B cell (primary cell): Measurements from ENCODE around the gene CNST. TPM values are rescaled to one million over a fixed set of nuclear protein-coding genes. Genes with fewer than 3 reads are reported as not detected.

Source experiments
- ATAC-seq: fragments of 200-7000 bp; cut with Tn5 transposase; one replicate; pipeline ENCODE4 v1.10.0; 2021; ENCODE audit warnings: low read depth, mild to moderate bottlenecking, moderate number of reproducible peaks, moderate library complexity
- CTCF ChIA-PET: fragments of 350-600 bp; sonication (Branson Sonifier 250); formaldehyde crosslinking; loops from one replicate; lab custom pipeline; 2021; ENCODE audit warnings: antibody characterized with exemption, inconsistent platforms; lab: Charles Lee
- POLR2A ChIA-PET: fragments of 350-600 bp; sonication (Branson Sonifier 250); formaldehyde crosslinking; loops from one replicate; lab custom pipeline; 2021; ENCODE audit warnings: antibody characterized with exemption; lab: Charles Lee
- DNase-seq: peaks from one replicate; pipeline ENCODE4 v3.0.0; 2013
- H2AFZ ChIP-seq: 2 replicates; pipeline ENCODE4 v1.6.1; 2012; ENCODE audit warnings: mild to moderate bottlenecking, low read depth, low read length; ENCODE audit not compliant: insufficient read depth, poor library complexity, severe bottlenecking
- H3K27ac ChIP-seq, 2 donors: 1 replicate in 1 of 2; 2 replicates in 1 of 2; pipeline ENCODE4 v1.5.1; 2012 to 2013; ENCODE audit warnings: low read length in 2 of 2, mild to moderate bottlenecking in 2 of 2, moderate library complexity in 1 of 2
- H3K27me3 ChIP-seq, 4 experiments: fragments of 200-600 bp in 1 of 4; sonication (generic) in 1 of 4; replicated peaks in 1 of 4; 1 replicate in 2 of 4; 2 replicates in 2 of 4; pipeline versions ENCODE4 v1.6.1 to v1.7.0; 2013 to 2016; ENCODE audit warnings: low read length in 3 of 4, mild to moderate bottlenecking in 2 of 4, mixed read lengths in 1 of 4, moderate library complexity in 1 of 4; ENCODE audit not compliant: insufficient read depth in 4 of 4, control insufficient read depth in 3 of 4; ENCODE audit errors: control extremely low read depth in 1 of 4
- H3K36me3 ChIP-seq, 2 experiments: replicated peaks in 1 of 2; 1 replicate in 1 of 2; 2 replicates in 1 of 2; pipeline versions ENCODE4 v1.6.1 to v1.7.1; 2013; ENCODE audit warnings: low read length in 1 of 2; ENCODE audit not compliant: insufficient read depth in 2 of 2, control insufficient read depth in 1 of 2; ENCODE audit errors: control extremely low read depth in 1 of 2, extremely low read depth in 1 of 2
- H3K4me1 ChIP-seq, 2 donors: fragments of 200-600 bp in 1 of 2; sonication (generic) in 1 of 2; 1 replicate in 1 of 2; 2 replicates in 1 of 2; pipeline versions ENCODE4 v1.5.1 to v1.6.1; 2013 to 2017; ENCODE audit warnings: low read length in 2 of 2; ENCODE audit not compliant: control insufficient read depth in 2 of 2, insufficient read depth in 2 of 2
- H3K4me2 ChIP-seq: replicated peaks from 2 replicates; pipeline ENCODE3; 2012; ENCODE audit warnings: mild to moderate bottlenecking, low read depth, low read length; ENCODE audit not compliant: poor library complexity, severe bottlenecking
- H3K4me3 ChIP-seq, 5 experiments: fragments of 200-600 bp in 1 of 5; sonication (generic) in 1 of 5; 1 replicate in 3 of 5; 2 replicates in 2 of 5; pipeline versions ENCODE4 v1.5.1 to v1.7.0; 2011 to 2016; ENCODE audit warnings: low read length in 4 of 5, mild to moderate bottlenecking in 4 of 5, low read depth in 2 of 5, control low read depth in 1 of 5, moderate library complexity in 1 of 5; ENCODE audit not compliant: insufficient read depth in 1 of 5; ENCODE audit errors: control extremely low read depth in 1 of 5, extremely low read depth in 1 of 5
- H3K79me2 ChIP-seq: fragments of 200-600 bp; sonication (generic); one replicate; pipeline ENCODE4 v1.6.0; 2016; ENCODE audit warnings: low read length; ENCODE audit not compliant: control insufficient read depth, insufficient read depth
- H3K9ac ChIP-seq: fragments of 200-600 bp; sonication (generic); 2 replicates; pipeline ENCODE4 v1.6.1; 2017; ENCODE audit warnings: mild to moderate bottlenecking, low read length, moderate library complexity
- H3K9me3 ChIP-seq, 3 donors: one replicate each; pipeline versions ENCODE4 v1.6.1 to v1.7.1; 2013; ENCODE audit warnings: low read length in 2 of 3; ENCODE audit not compliant: control insufficient read depth in 2 of 3, insufficient read depth in 1 of 3; ENCODE audit errors: control extremely low read depth in 1 of 3
- H4K20me1 ChIP-seq: 2 replicates; pipeline ENCODE4 v1.6.0; 2012; ENCODE audit warnings: mild to moderate bottlenecking, low read length; ENCODE audit not compliant: insufficient read depth, control insufficient read depth, poor library complexity, severe bottlenecking
- H3K27ac Mint-ChIP-seq: one replicate; pipeline ENCODE4 v1.8.0; 2021; ENCODE audit warnings: mixed read lengths
- H3K27me3 Mint-ChIP-seq: one replicate; pipeline ENCODE4 v1.8.0; 2021; ENCODE audit warnings: mixed read lengths
- H3K4me1 Mint-ChIP-seq: one replicate; pipeline ENCODE4 v1.8.0; 2021; ENCODE audit warnings: mixed read lengths
- H3K4me3 Mint-ChIP-seq: one replicate; pipeline ENCODE4 v1.8.0; 2021; ENCODE audit warnings: mixed read lengths
- H3K9me3 Mint-ChIP-seq: one replicate; pipeline ENCODE4 v1.8.0; 2022; ENCODE audit warnings: mixed read lengths; ENCODE audit not compliant: insufficient read depth
- EZH2 ChIP-seq: IDR thresholded peaks from 2 replicates; pipeline ENCODE4 v1.6.1; 2012; ENCODE audit warnings: borderline replicate concordance, low read depth, mild to moderate bottlenecking, moderate library complexity, low read length; ENCODE audit not compliant: insufficient read depth, poor library complexity, severe bottlenecking
- WGBS: methylation state at CpG from one replicate; pipeline ENCODE4 v1.1.5; 2013; ENCODE audit warnings: missing lambda C conversion rate; ENCODE audit not compliant: insufficient coverage; 5-methylcytosine and 5-hydroxymethylcytosine counted together
- intact Hi-C: fragments of 100-400 bp; cut with micrococcal nuclease; formaldehyde crosslinking; loops from one replicate; pipeline ENCODE4 v1.10.0; 2022
- polyA plus RNA-seq: library from polyadenylated mRNA; depleted of rRNA; stranded (reverse); fragments of >200 nt; gene quantifications from 2 replicates; pipeline ENCODE4 v1.2.3, GENCODE V29; 2012
- total RNA-seq, 2 donors: library from RNA; stranded (reverse); fragments of 120-200 nt in 1 of 2; gene quantifications; 1 replicate in 1 of 2; 2 replicates in 1 of 2; pipeline versions ENCODE4 v1.2.3 to v1.2.4, GENCODE V29; 2013 to 2022
- TF ChIP-seq, protein P1 (sequence below): fragments of 200-600 bp; IDR thresholded peaks from one replicate; pipeline ENCODE4 v1.8.0; 2022; ENCODE audit warnings: antibody characterized with exemption, mild to moderate bottlenecking

The CNST gene
- total and polyA plus RNA-seq, 2 donors (not counting 1 experiment from before 2014, with no cell fraction given) = 26.9 to 54.0 TPM

DNA sequence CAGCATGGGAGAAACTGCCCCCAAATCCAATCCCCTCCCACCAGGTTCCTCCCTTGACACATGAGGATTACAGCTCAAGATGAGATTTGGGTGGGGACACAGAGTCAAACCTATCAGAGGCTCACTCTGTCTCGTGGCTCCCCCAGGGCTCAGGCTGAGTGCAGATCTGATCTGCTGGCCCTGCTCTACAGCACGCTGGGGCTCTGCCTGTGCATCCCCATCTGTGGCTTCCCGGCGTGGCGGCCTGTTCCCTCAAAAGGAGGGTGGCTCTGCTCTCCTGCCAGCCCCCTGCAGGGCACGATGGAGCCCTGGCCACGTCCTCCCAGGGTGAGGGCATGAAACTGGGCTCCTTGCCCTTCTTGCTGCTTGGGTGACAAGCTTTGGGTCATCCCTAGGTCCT, 39.3 kb upstream of the CNST start:
- no peaks in the 10 kb centered on the region for H3K79me2 ChIP-seq
- POLR2A ChIA-PET = no interaction called here
- no peaks in the 10 kb centered on the region for H4K20me1 ChIP-seq
- intact Hi-C loops = no loop called here
- no peaks in the 10 kb centered on the region for H3K27me3 ChIP-seq
- no peak overlapping the region for H3K9ac ChIP-seq
- H3K4me1 Mint-ChIP-seq = peaks cover 6% of the 10 kb centered on the region
- no peak overlapping the region for H3K4me3 ChIP-seq
- no peak overlapping the region for H3K27ac ChIP-seq
- TF ChIP-seq EZH2 = no peak
- TF ChIP-seq, protein P1, sequence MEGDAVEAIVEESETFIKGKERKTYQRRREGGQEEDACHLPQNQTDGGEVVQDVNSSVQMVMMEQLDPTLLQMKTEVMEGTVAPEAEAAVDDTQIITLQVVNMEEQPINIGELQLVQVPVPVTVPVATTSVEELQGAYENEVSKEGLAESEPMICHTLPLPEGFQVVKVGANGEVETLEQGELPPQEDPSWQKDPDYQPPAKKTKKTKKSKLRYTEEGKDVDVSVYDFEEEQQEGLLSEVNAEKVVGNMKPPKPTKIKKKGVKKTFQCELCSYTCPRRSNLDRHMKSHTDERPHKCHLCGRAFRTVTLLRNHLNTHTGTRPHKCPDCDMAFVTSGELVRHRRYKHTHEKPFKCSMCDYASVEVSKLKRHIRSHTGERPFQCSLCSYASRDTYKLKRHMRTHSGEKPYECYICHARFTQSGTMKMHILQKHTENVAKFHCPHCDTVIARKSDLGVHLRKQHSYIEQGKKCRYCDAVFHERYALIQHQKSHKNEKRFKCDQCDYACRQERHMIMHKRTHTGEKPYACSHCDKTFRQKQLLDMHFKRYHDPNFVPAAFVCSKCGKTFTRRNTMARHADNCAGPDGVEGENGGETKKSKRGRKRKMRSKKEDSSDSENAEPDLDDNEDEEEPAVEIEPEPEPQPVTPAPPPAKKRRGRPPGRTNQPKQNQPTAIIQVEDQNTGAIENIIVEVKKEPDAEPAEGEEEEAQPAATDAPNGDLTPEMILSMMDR = no peak
- H3K4me3 Mint-ChIP-seq = no peak overlapping the region
- peaks cover 0 to 22% (median 5%) of the 10 kb centered on the region in 3 donors for H3K9me3 ChIP-seq
- peaks cover 0 to 8% of the 10 kb centered on the region in 2 donors for H3K4me1 ChIP-seq
- no peak overlapping the region for H3K4me2 ChIP-seq
- H2AFZ ChIP-seq = no peak overlapping the region
- no peak for DNase-seq
- H3K9me3 Mint-ChIP-seq = peaks cover 5% of the 10 kb centered on the region
- CTCF ChIA-PET = no interaction called here
- no peaks in the 10 kb centered on the region for H3K27me3 Mint-ChIP-seq
- H3K27ac Mint-ChIP-seq = no peak overlapping the region
- WGBS = 94% methylated on average over 7 of the region's 7 CpGs
- ATAC-seq = no peak
- H3K36me3 ChIP-seq = no peaks in the 10 kb centered on the region

DNA sequence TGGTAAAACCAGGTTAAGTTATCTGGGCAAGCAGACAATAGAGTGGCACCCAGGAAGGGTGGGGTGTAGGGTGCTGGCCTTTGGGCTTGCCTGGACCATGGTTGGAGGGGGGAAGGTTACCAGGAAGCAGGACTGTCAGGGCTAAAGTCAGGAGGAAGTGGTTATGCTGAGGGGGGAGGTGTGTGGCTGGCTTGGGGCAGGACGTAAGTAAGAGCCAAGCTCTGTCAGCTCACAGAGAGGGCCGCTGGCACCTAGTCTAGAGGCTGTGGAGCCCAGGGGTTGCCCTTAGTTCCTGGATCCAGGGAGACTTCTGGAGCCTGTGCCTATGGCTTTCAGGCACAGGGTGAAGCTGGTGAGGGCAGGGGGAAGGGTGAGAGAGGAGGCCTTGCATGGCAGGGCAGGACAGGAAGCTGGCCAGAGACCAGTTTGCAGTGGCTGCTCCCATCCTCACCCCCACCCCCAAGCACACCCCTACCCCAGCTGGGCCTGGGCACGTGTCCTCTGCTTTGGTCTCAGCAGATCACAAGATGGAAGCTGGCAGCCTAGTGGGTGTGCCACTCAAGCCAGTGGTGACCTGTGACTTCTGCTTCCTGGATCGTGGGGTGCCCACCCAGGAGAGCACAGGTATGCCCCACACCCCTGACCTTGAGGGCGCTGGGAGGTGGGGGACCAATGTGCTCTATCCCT, 38.7 kb upstream of the CNST start:
- CTCF ChIA-PET = no interaction called here
- TF ChIP-seq EZH2 = no peak
- TF ChIP-seq, protein P1 = no peak
- no peak for ATAC-seq

More for the DNA sequence above, 38.7 kb upstream of the CNST start:
- Histone ChIP-seq H4K20me1 (no peaks in the 10 kb centered on the region), H3K9ac (no peak overlapping the region), H3K4me2 (no peak overlapping the region), H2AFZ (peak overlapping the region; percentile 52), H3K79me2 (no peaks in the 10 kb centered on the region), H3K27ac (no peak overlapping the region), H3K4me3 (no peak overlapping the region), H3K4me1 (peaks cover 0 to 8% of the 10 kb centered on the region in 2 donors), H3K36me3 (no peaks in the 10 kb centered on the region), H3K9me3 (peaks cover 0 to 22% (median 5%) of the 10 kb centered on the region in 3 donors), H3K27me3 (no peaks in the 10 kb centered on the region)
- no peak for DNase-seq
- H3K27me3 Mint-ChIP-seq = no peaks in the 10 kb centered on the region
- peak overlapping the region; percentile 34 for H3K27ac Mint-ChIP-seq
- POLR2A ChIA-PET = no interaction called here
- peaks cover 5% of the 10 kb centered on the region for H3K9me3 Mint-ChIP-seq
- WGBS = 34% methylated on average over 5 of the region's 5 CpGs
- no peak overlapping the region for H3K4me3 Mint-ChIP-seq
- intact Hi-C loops = no loop called here
- peaks cover 6% of the 10 kb centered on the region for H3K4me1 Mint-ChIP-seq
